ENCODE measurements around the gene DOK3. TPM values are rescaled to one million over a fixed set of nuclear protein-coding genes. Genes with fewer than 3 reads are reported as not detected.

DOK3 gene
- total and polyA plus RNA-seq, 2 of the 13 experiments (the other 11 are each of a cell fraction or from before 2014, with no cell fraction given), result 1.4 to 1.5 TPM

- CTCF ChIA-PET (ENCODE audit: low intra/inter-chr PET ratio, low total read pairs), result interaction anchor here (1.0 to 4.8 kb wide), 11 partner anchors 8 to 146 kb away, joined by 3 to 54 read pairs (median 5); partner anchors contain the start of genes GRK6 and PDLIM7
- H3K4me1 ChIP-seq (ENCODE audit: insufficient read depth, low read length), result peaks cover 29% of the 10 kb centered on the region
- H3K27ac ChIP-seq (ENCODE audit: extremely low read length, insufficient read depth, low read length), result peak overlapping the region; percentile 84
- H3K36me3 ChIP-seq (replicated peaks in 1 of 2; ENCODE audit: control insufficient read depth in 1 of 2, insufficient read depth in 2 of 2, low read length in 2 of 2), result peaks cover 0 to 7% of the 10 kb centered on the region in 2 experiments; a peak in 2 of 5 replicates
- peaks cover 12% of the 10 kb centered on the region; the same call in 1 of the 2 replicates for H4K20me1 ChIP-seq (ENCODE audit: insufficient read depth, low read length)
- FAIRE-seq (peak; percentile 60), ATAC-seq (peak; percentile 32), DNase-seq (ENCODE audit: low spot score) (peak; percentile 77)
- intact Hi-C loops (cut with micrococcal nuclease; ENCODE audit: unreplicated experiment), result loop anchor here (2.0 kb wide), 2 partner anchors 41 to 85 kb away; partner anchors contain the start of gene PDLIM7
- WGBS (ENCODE audit: low lambda C conversion rate), result 3% methylated on average over 16 of the region's 76 CpGs
- H3K79me2 ChIP-seq (ENCODE audit: insufficient read depth, low read length), result peaks cover 5% of the 10 kb centered on the region
- in situ Hi-C loops (cut with HindIII; ENCODE audit: extremely low pct_ligation_motif_present, low pct_unique_long_range_greater_than_20kb), result loop anchor here (5.0 to 25.0 kb wide), 2 partner anchors 69 to 344 kb away; no protein-coding TSS in a partner anchor
- TSS peak; percentile 61 for BruUV-seq (replicated peaks)
- POLR2A ChIA-PET, result interaction anchor here (0.8 to 4.4 kb wide), 19 partner anchors 10 to 342 kb away, joined by 3 to 29 read pairs (median 7); partner anchors contain the start of genes F12, GRK6 and PDLIM7
- H3K27me3 ChIP-seq (ENCODE audit: control insufficient read depth in 1 of 2, insufficient read depth in 2 of 2, low read length in 2 of 2), result no peaks in the 10 kb centered on the region; a peak in 1 of 5 replicates
- H3K9ac ChIP-seq (ENCODE audit: insufficient read depth, low read depth, low read length), result peak overlapping the region; percentile 82
- H2AFZ ChIP-seq (ENCODE audit: low read length), result no peak overlapping the region
- H3K4me3 ChIP-seq (replicated peaks in 1 of 3; ENCODE audit: insufficient read depth in 1 of 3, low read depth in 2 of 3, low read length in 3 of 3), result peak overlapping the region; percentile 81 to 89 (median 87)
- peak overlapping the region; percentile 98 for H3K4me2 ChIP-seq (ENCODE audit: low read depth, low read length)
- H3K9me3 ChIP-seq (ENCODE audit: low read length), result no peaks in the 10 kb centered on the region
- TF ChIP-seq ZNF124 (CRISPR knock-in tag; IDR thresholded peaks at IDR 0.05), result 0 out of 2 replicates have a peak, but pooled peaks have one; percentile 6
- TF ChIP-seq, protein P1, sequence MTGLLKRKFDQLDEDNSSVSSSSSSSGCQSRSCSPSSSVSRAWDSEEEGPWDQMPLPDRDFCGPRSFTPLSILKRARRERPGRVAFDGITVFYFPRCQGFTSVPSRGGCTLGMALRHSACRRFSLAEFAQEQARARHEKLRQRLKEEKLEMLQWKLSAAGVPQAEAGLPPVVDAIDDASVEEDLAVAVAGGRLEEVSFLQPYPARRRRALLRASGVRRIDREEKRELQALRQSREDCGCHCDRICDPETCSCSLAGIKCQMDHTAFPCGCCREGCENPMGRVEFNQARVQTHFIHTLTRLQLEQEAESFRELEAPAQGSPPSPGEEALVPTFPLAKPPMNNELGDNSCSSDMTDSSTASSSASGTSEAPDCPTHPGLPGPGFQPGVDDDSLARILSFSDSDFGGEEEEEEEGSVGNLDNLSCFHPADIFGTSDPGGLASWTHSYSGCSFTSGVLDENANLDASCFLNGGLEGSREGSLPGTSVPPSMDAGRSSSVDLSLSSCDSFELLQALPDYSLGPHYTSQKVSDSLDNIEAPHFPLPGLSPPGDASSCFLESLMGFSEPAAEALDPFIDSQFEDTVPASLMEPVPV (CRISPR knock-in tag; IDR thresholded peaks at IDR 0.05), result peak; percentile 75
- TF ChIP-seq POGK (CRISPR knock-in tag; conservative IDR thresholded peaks at IDR 0.05), result peak; percentile 21; the same call in 1 of the 2 replicates
- no peak for TF ChIP-seq SYNCRIP (IDR thresholded peaks at IDR 0.05; ENCODE audit: insufficient read depth, low read depth, low read length)
- peak; percentile 64; the same call in 1 of the 2 replicates for TF ChIP-seq AKAP8 (CRISPR knock-in tag; IDR thresholded peaks at IDR 0.05)
- no peak for TF ChIP-seq ZNF549 (CRISPR knock-in tag; IDR thresholded peaks at IDR 0.05)
- no peak for TF ChIP-seq ZNF253 (CRISPR knock-in tag; IDR thresholded peaks at IDR 0.05; ENCODE audit: borderline replicate concordance)
- TF ChIP-seq PITX1 (CRISPR knock-in tag; IDR thresholded peaks at IDR 0.05), result peak; percentile 22; the same call in 1 of the 2 replicates
- no peak for TF ChIP-seq BRCA1 (CRISPR knock-in tag; IDR thresholded peaks at IDR 0.05)
- TF ChIP-seq DMAP1 (CRISPR knock-in tag; IDR thresholded peaks at IDR 0.05), result no peak; the same call in 1 of the 2 replicates
- 0 out of 2 replicates have a peak, but pooled peaks have one; percentile 39 for TF ChIP-seq ZBTB20 (CRISPR knock-in tag; IDR thresholded peaks at IDR 0.05; ENCODE audit: borderline replicate concordance, low read depth)
Observed at GRCh38 chr5:177455661-177456590, 53.7 kb downstream of the DOK3 start.
